Neural cell (in vitro differentiated cells): ENCODE results near the gene SBDS. TPM values are rescaled to one million over a fixed set of nuclear protein-coding genes. Genes with fewer than 3 reads are reported as not detected.

Experiments used
- H2AFZ ChIP-seq: fragments of 200-600, 300-800 bp; sonication (generic), shearing (Covaris generic); 2 replicates; pipeline ENCODE4 v1.6.0; 2014; ENCODE audit warnings: low read depth, mild to moderate bottlenecking, antibody characterized with exemption, low read length, moderate library complexity
- H3F3A ChIP-seq: fragments of 200-600 bp; shearing (Covaris generic); 2 replicates; pipeline ENCODE4 v1.6.1; 2016; ENCODE audit warnings: mild to moderate bottlenecking, moderate library complexity, mixed read lengths, antibody characterized with exemption, low read length; ENCODE audit not compliant: insufficient read depth, poor library complexity, severe bottlenecking
- H3K27ac ChIP-seq: fragments of 200-600, 300-800 bp; sonication (generic), shearing (Covaris generic); 2 replicates; pipeline ENCODE4 v1.5.1; 2014; ENCODE audit warnings: mild to moderate bottlenecking, low read length, moderate library complexity
- H3K27me3 ChIP-seq: fragments of 300-800, 200-600 bp; sonication (generic), shearing (Covaris generic); 2 replicates; pipeline ENCODE4 v1.6.0; 2014; ENCODE audit warnings: mild to moderate bottlenecking, low read depth, low read length, moderate library complexity; ENCODE audit not compliant: insufficient read depth
- H3K36me3 ChIP-seq: fragments of 300-800, 200-600 bp; sonication (generic), shearing (Covaris generic); 2 replicates; pipeline ENCODE4 v1.5.1; 2014; ENCODE audit warnings: mild to moderate bottlenecking, antibody characterized with exemption, low read length, moderate library complexity; ENCODE audit not compliant: insufficient read depth
- H3K4me2 ChIP-seq: fragments of 300-800, 200-600 bp; sonication (generic), shearing (Covaris generic); 2 replicates; pipeline ENCODE4 v1.6.0; 2014; ENCODE audit warnings: mild to moderate bottlenecking, low read length
- H3K4me3 ChIP-seq: fragments of 300-800, 200-600 bp; sonication (generic), shearing (Covaris generic); 2 replicates; pipeline ENCODE4 v1.5.1; 2014; ENCODE audit warnings: mild to moderate bottlenecking, low read length, moderate library complexity
- H3K79me2 ChIP-seq: fragments of 200-600 bp; shearing (Covaris generic); replicated peaks from 2 replicates; pipeline ENCODE4 v1.6.0; 2014; ENCODE audit warnings: mild to moderate bottlenecking, low read length, moderate library complexity; ENCODE audit not compliant: insufficient read depth
- H3K9ac ChIP-seq: fragments of 300-800, 200-600 bp; sonication (generic), shearing (Covaris generic); 2 replicates; pipeline ENCODE4 v1.6.1; 2016; ENCODE audit warnings: mild to moderate bottlenecking, low read length, mixed read lengths
- H3K9me2 ChIP-seq: fragments of 200-600 bp; shearing (Covaris generic); 2 replicates; pipeline ENCODE4 v1.6.1; 2016; ENCODE audit warnings: mild to moderate bottlenecking, low read length, mixed read lengths; ENCODE audit not compliant: insufficient read depth
- H3K9me3 ChIP-seq: fragments of 200-600, 300-800 bp; sonication (generic), shearing (Covaris generic); 2 replicates; pipeline ENCODE4 v1.6.1; 2016; ENCODE audit warnings: mild to moderate bottlenecking, mixed run types, low read length, moderate library complexity, mixed read lengths
- H4K20me1 ChIP-seq: fragments of 200-600 bp; shearing (Covaris generic); 2 replicates; pipeline ENCODE4 v1.6.1; 2016; ENCODE audit warnings: mild to moderate bottlenecking, mixed run types; ENCODE audit not compliant: insufficient read depth
- CTCF ChIP-seq: fragments of 450-650 bp; IDR thresholded peaks from 2 replicates; pipeline ENCODE4 v1.5.1; 2014; ENCODE audit warnings: antibody characterized with exemption, mild to moderate bottlenecking, moderate library complexity; ENCODE audit not compliant: poor library complexity, severe bottlenecking
- EP300 ChIP-seq: fragments of 450-650 bp; conservative IDR thresholded peaks from 2 replicates; pipeline ENCODE4 v1.6.1; 2014; ENCODE audit warnings: antibody characterized with exemption, mild to moderate bottlenecking, moderate library complexity; ENCODE audit not compliant: poor library complexity, severe bottlenecking
- EZH2 ChIP-seq: fragments of 200-600, 300-800 bp; shearing (Covaris generic), sonication (generic); IDR thresholded peaks from 2 replicates; pipeline ENCODE4 v1.6.1; 2014; ENCODE audit warnings: antibody characterized with exemption, low read length, borderline replicate concordance, mild to moderate bottlenecking; ENCODE audit not compliant: insufficient read depth, poor library complexity, severe bottlenecking
- MXI1 ChIP-seq: fragments of 450-650 bp; conservative IDR thresholded peaks from 2 replicates; pipeline ENCODE4 v1.6.1; 2014; ENCODE audit warnings: antibody characterized with exemption, mild to moderate bottlenecking; ENCODE audit not compliant: poor library complexity, severe bottlenecking
- POLR2AphosphoS5 ChIP-seq: IDR thresholded peaks from 2 replicates; pipeline ENCODE4 v1.6.1; 2012
- RAD21 ChIP-seq: fragments of 450-650 bp; conservative IDR thresholded peaks from 2 replicates; pipeline ENCODE4 v1.6.1; 2014; ENCODE audit warnings: antibody characterized with exemption, mild to moderate bottlenecking, moderate library complexity
- REST ChIP-seq: IDR thresholded peaks from 2 replicates; pipeline ENCODE4 v1.6.1; 2012; ENCODE audit warnings: borderline replicate concordance
- SMC3 ChIP-seq: fragments of 450-650 bp; conservative IDR thresholded peaks from 2 replicates; pipeline ENCODE4 v1.6.1; 2014; ENCODE audit warnings: antibody characterized with exemption, mild to moderate bottlenecking, moderate library complexity; ENCODE audit not compliant: poor library complexity
- TAF1 ChIP-seq: IDR thresholded peaks from 2 replicates; pipeline ENCODE4 v1.6.1; 2012; ENCODE audit warnings: low read depth
- polyA plus RNA-seq: library from polyadenylated mRNA; depleted of rRNA; stranded (reverse); fragments of >200 nt; gene quantifications from 2 replicates; pipeline ENCODE4 v1.2.3, GENCODE V29; 2014

Gene SBDS
- polyA plus RNA-seq, 1 donor from 2014 or later = 91.1 TPM

DNA sequence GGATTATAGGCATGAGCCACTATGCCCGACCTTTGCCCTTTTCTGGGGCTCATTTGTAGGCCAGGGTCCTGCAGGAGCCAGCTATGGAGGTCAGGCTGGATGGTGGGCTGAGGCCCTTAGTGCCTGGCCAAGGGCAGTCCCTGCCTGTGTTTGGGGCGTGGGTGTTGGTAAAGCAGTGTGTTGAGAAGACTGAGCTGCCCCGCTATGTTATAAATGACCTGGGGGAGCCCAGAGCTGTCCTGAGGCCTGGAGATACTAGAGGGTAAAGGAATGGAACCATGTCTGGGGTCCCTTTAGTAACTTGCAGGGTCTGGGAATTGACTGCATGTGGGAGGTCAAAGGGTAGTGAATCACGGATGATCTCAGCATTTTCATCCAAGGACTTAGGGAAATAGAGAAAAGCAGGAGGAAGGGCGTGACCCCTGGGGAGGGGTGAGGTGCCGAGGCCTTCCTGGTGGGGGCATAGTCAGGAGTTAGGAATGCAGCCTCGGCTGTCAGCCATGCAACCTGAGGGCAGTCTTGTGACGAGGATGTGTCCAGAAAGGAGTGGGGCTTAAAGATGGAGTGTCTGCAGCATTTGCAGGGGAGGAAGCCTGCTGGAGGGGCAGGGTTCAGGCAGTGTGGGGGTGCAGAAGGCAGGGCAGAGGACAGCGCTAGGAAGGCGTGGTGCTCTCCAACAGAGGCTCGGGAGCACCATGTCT lies 42.9 kb downstream of the SBDS start:
- Histone ChIP-seq H3K9me3 (no peaks in the 10 kb centered on the region), H3K4me3 (no peak overlapping the region), H3K4me2 (no peak overlapping the region), H3K27ac (no peak overlapping the region), H3K79me2 (no peaks in the 10 kb centered on the region), H3K9me2 (no peaks in the 10 kb centered on the region), H3K9ac (no peak overlapping the region), H3K36me3 (peaks cover 4% of the 10 kb centered on the region), H3K27me3 (no peaks in the 10 kb centered on the region), H3F3A (no peaks in the 10 kb centered on the region), H2AFZ (no peak overlapping the region), H4K20me1 (no peaks in the 10 kb centered on the region)
- no peak for TF ChIP-seq CTCF
- TF ChIP-seq EP300 = no peak
- no peak for TF ChIP-seq POLR2AphosphoS5
- no peak for TF ChIP-seq TAF1
- TF ChIP-seq MXI1 = no peak
- no peak for TF ChIP-seq SMC3
- TF ChIP-seq EZH2 = no peak
- TF ChIP-seq RAD21 = no peak
- no peak for TF ChIP-seq REST

- H3K4me2 ChIP-seq = no peak overlapping the region
- H3K27me3 ChIP-seq = no peaks in the 10 kb centered on the region
- H3K9ac ChIP-seq = no peak overlapping the region
- no peaks in the 10 kb centered on the region for H3F3A ChIP-seq
- H2AFZ ChIP-seq = no peak overlapping the region
- H3K4me3 ChIP-seq = no peak overlapping the region
- no peaks in the 10 kb centered on the region for H3K9me3 ChIP-seq
- no peak for TF ChIP-seq MXI1
- no peak for TF ChIP-seq TAF1
- peaks cover 4% of the 10 kb centered on the region for H3K36me3 ChIP-seq
- H3K27ac ChIP-seq = no peak overlapping the region
- H3K79me2 ChIP-seq = no peaks in the 10 kb centered on the region
- no peaks in the 10 kb centered on the region for H4K20me1 ChIP-seq
- no peaks in the 10 kb centered on the region for H3K9me2 ChIP-seq
These were observed 44.6 kb downstream of the SBDS start for GRCh38 chr7:66950763-66951162.
